Keratinocyte (primary cell): Measurements from ENCODE around the gene UBE2D1. TPM values are rescaled to one million over a fixed set of nuclear protein-coding genes. Genes with fewer than 3 reads are reported as not detected.

Source experiments
- DNase-seq: peaks from one replicate; pipeline ENCODE4 v3.0.0-alpha.2; 2011; ENCODE audit warnings: low read depth, missing footprints, low spot score
- FAIRE-seq: peaks from 2 replicates; lab custom pipeline; 2011; peaks lifted over from hg19 to GRCh38; lab: Jason Lieb, UNC
- H2AFZ ChIP-seq: 2 replicates; pipeline ENCODE4 v1.6.0; 2012; ENCODE audit warnings: low read length, control low read depth, inconsistent platforms; ENCODE audit not compliant: control insufficient read depth
- H3K27ac ChIP-seq: 2 replicates; pipeline ENCODE4 v1.5.1; 2011; ENCODE audit warnings: low read length; ENCODE audit not compliant: control insufficient read depth, insufficient read depth
- H3K27me3 ChIP-seq: 3 replicates; pipeline ENCODE4 v1.6.0; 2011; ENCODE audit warnings: low read length; ENCODE audit not compliant: control insufficient read depth, insufficient read depth; ENCODE audit errors: extremely low read depth
- H3K36me3 ChIP-seq, 2 experiments: 2 replicates in 1 of 2; 3 replicates in 1 of 2; pipeline ENCODE4 v1.5.1; 2011; ENCODE audit warnings: low read length in 2 of 2, mild to moderate bottlenecking in 1 of 2; ENCODE audit not compliant: control insufficient read depth in 2 of 2, insufficient read depth in 2 of 2; ENCODE audit errors: extremely low read depth in 1 of 2
- H3K4me1 ChIP-seq: 3 replicates; pipeline ENCODE4 v1.5.1; 2011; ENCODE audit warnings: low read length; ENCODE audit not compliant: control insufficient read depth, insufficient read depth; ENCODE audit errors: extremely low read depth
- H3K4me2 ChIP-seq: 3 replicates; pipeline ENCODE4 v1.6.0; 2011; ENCODE audit warnings: low read depth, low read length; ENCODE audit not compliant: control insufficient read depth, insufficient read depth; ENCODE audit errors: extremely low read depth
- H3K4me3 ChIP-seq, 3 experiments: fragments of 200-600 bp in 1 of 3; sonication (generic) in 1 of 3; 2 replicates in 2 of 3; 3 replicates in 1 of 3; pipeline ENCODE4 v1.5.1; 2011 to 2016; ENCODE audit warnings: low read length in 3 of 3, mild to moderate bottlenecking in 3 of 3, control low read depth in 2 of 3, inconsistent platforms in 1 of 3, low read depth in 1 of 3, mixed read lengths in 1 of 3, mixed run types in 1 of 3, moderate library complexity in 1 of 3; ENCODE audit not compliant: control insufficient read depth in 2 of 3, insufficient read depth in 2 of 3; ENCODE audit errors: extremely low read depth in 1 of 3
- H3K79me2 ChIP-seq: 2 replicates; pipeline ENCODE4 v1.6.0; 2012; ENCODE audit warnings: low read length; ENCODE audit not compliant: control insufficient read depth, insufficient read depth
- H3K9ac ChIP-seq: 3 replicates; pipeline ENCODE4 v1.6.0; 2011; ENCODE audit warnings: low read length; ENCODE audit not compliant: control insufficient read depth, insufficient read depth; ENCODE audit errors: extremely low read depth
- H3K9me1 ChIP-seq: 3 replicates; pipeline ENCODE4 v1.6.0; 2011; ENCODE audit warnings: low read length; ENCODE audit not compliant: control insufficient read depth, insufficient read depth; ENCODE audit errors: extremely low read depth
- H3K9me3 ChIP-seq: 2 replicates; pipeline ENCODE4 v1.5.1; 2012; ENCODE audit warnings: low read depth, low read length; ENCODE audit not compliant: control insufficient read depth
- H4K20me1 ChIP-seq: 3 replicates; pipeline ENCODE4 v1.6.0; 2011; ENCODE audit warnings: low read length; ENCODE audit not compliant: control insufficient read depth, insufficient read depth; ENCODE audit errors: extremely low read depth
- CTCF ChIP-seq, 3 experiments: IDR thresholded peaks in 1 of 3; conservative IDR thresholded peaks in 1 of 3; optimal IDR thresholded peaks in 1 of 3; 2 replicates in 2 of 3; 3 replicates in 1 of 3; pipeline versions ENCODE3 to v1.5.1; 2011; ENCODE audit warnings: low read length in 3 of 3, mild to moderate bottlenecking in 3 of 3, moderate library complexity in 2 of 3, control low read depth in 1 of 3, inconsistent platforms in 1 of 3; ENCODE audit not compliant: insufficient read depth in 2 of 3; ENCODE audit errors: extremely low read depth in 1 of 3
- EZH2 ChIP-seq: IDR thresholded peaks from one replicate; pipeline ENCODE4 v1.6.1; 2012; ENCODE audit warnings: inconsistent platforms, mild to moderate bottlenecking, low read length, moderate library complexity
- dilution Hi-C: fragments of 300-500 bp; cut with MboI; formaldehyde crosslinking; loops from one replicate; pipeline ENCODE4 v1.7.0; 2020; ENCODE audit warnings: low sequenced_read_pairs; ENCODE audit not compliant: extremely low pct_ligation_motif_present
- polyA minus RNA-seq, 3 experiments: library from RNA; depleted of rRNA, polyadenylated mRNA; stranded (reverse); fragments of >200 nt; gene quantifications; 1 replicate in 1 of 3; 2 replicates in 1 of 3; 3 replicates in 1 of 3; pipeline ENCODE4 v1.2.3, GENCODE V29; 2011
- polyA plus RNA-seq, 5 experiments: library from polyadenylated mRNA; depleted of rRNA in 3 of 5; stranded (reverse) in 3 of 5; stranded (forward) in 1 of 5; unstranded in 1 of 5; fragments of >200 nt; gene quantifications; 1 replicate in 1 of 5; 2 replicates in 3 of 5; 3 replicates in 1 of 5; pipeline versions ENCODE4 v1.2.1 to v1.2.3, GENCODE V29; 2011 to 2012; ENCODE audit warnings: missing spikeins in 2 of 5, low read depth in 1 of 5, low replicate concordance in 1 of 5

UBE2D1 gene
- polyA plus RNA-seq (11.0 to 25.4 TPM (median 15.9 TPM) in 3 replicates), polyA minus RNA-seq (1.2 to 6.3 TPM (median 6.0 TPM) in 3 replicates)
- polyA plus RNA-seq (2011; ENCODE audit: low read depth): 4.2 TPM
- polyA plus RNA-seq (2011; cell fraction: cytosol; rRNA removed): 12.4 and 24.9 TPM in 2 replicates
- polyA plus RNA-seq (2011; cell fraction: nucleus; rRNA removed): 11.6 and 16.8 TPM in 2 replicates
- 10.8 and 13.6 TPM in 2 replicates for polyA plus RNA-seq (2012; ENCODE audit: low replicate concordance)
- 10.4 TPM for polyA minus RNA-seq (2011; cell fraction: cytosol; rRNA and poly(A)+ RNA removed)
- polyA minus RNA-seq (2011; cell fraction: nucleus; rRNA and poly(A)+ RNA removed): 5.4 and 9.2 TPM in 2 replicates

DNA sequence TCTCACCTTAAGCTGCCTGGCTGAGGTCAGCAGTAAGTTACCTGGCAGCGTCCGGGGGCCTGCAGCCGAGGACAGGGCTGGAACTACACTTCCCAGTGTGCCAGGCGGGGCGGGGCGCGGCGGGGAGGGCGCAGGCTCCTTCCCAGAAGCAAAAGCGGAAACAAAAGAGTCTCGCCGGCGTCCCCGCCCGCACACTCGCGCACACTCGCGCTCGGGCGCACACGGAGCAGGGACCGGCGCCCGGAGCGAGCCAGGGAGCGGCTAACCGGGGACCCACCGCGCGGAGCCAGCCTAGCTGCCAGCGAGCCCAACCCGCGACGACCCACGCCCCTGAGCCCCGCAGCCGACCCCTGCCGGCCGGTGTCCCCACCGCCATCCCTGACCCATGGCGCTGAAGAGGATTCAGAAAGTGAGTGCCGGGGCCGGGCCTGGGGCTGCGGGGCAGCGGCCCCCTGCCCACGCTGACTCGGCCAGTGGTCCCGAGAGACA lies at the start of gene UBE2D1:
UBE2D1 (plus strand) TSS at position 190 of the 489 bp plus-strand sequence; CDS start at position 386, 196 bp downstream.
- Histone ChIP-seq H3K79me2 (peaks cover 28% of the 10 kb centered on the region), H3K4me3 (peak within 1 kb of the TSS; percentile 86 to 90 (median 89)), H3K27ac (peak within 1 kb of the TSS; percentile 79), H3K9me3 (no peaks in the 10 kb centered on the region), H3K9ac (peak within 1 kb of the TSS; percentile 87), H3K27me3 (no peaks in the 10 kb centered on the region), H3K4me1 (peaks cover 6% of the 10 kb centered on the region), H3K4me2 (peak within 1 kb of the TSS; percentile 93), H2AFZ (peak within 1 kb of the TSS; percentile 73), H4K20me1 (no peaks in the 10 kb centered on the region), H3K36me3 (no peaks in the 10 kb centered on the region), H3K9me1 (no peaks in the 10 kb centered on the region)
- DNase-seq: no peak
- dilution Hi-C loops: no loop called here
- TF ChIP-seq CTCF (optimal IDR thresholded peaks at IDR 0.05 in 1 of 3, IDR thresholded peaks at IDR 0.05 in 1 of 3, conservative IDR thresholded peaks at IDR 0.05 in 1 of 3; ENCODE audit: extremely low read depth in 1 of 3, insufficient read depth in 2 of 3, low read length in 3 of 3) (peak in 1 of 3 experiments; percentile 1), EZH2 (no peak)
- no peak for FAIRE-seq

DNA sequence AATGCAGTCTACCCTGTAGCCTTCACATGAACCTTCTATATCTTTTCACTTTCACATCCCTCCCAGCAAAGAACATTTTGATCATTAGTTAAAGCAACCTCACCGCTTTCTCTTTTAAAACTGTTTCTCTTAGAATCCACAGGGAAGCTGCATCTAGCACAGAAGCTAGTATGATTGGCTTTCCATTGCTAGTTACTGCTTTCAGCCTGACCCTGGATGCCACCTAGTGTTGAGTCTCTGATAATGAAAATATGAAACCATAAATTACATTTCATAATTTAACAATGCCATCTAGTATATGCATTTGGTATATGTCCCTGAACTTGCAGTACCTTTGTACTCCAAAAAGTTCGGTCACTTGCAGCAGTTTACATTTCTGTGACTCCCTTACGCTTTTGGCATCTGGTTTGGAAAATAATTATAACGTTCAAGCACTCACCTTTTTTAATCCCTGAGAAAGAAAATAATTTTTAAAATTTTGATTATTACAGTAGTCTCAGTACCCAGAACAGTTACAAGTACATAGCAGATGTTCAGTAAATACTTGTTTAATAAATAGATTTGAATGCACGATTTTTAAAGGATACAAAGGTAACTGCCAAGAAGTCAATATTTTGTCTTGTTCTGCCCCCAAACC lies 43.1 kb upstream of the UBE2D1 start:
- no peaks in the 10 kb centered on the region for H3K4me1 ChIP-seq
- no peak overlapping the region for H3K4me2 ChIP-seq
- no peak for TF ChIP-seq EZH2
- peak; percentile 49 to 73 (median 65) for TF ChIP-seq CTCF (optimal IDR thresholded peaks at IDR 0.05 in 1 of 3, IDR thresholded peaks at IDR 0.05 in 1 of 3, conservative IDR thresholded peaks at IDR 0.05 in 1 of 3; ENCODE audit: extremely low read depth in 1 of 3, insufficient read depth in 2 of 3, low read length in 3 of 3)
- H3K9me3 ChIP-seq: no peaks in the 10 kb centered on the region
- DNase-seq: no peak
- H3K27me3 ChIP-seq: no peaks in the 10 kb centered on the region
- H3K4me3 ChIP-seq: no peak overlapping the region
- no peaks in the 10 kb centered on the region for H3K79me2 ChIP-seq
- no peaks in the 10 kb centered on the region for H3K9me1 ChIP-seq
- no peaks in the 10 kb centered on the region for H4K20me1 ChIP-seq
- dilution Hi-C loops: no loop called here
- FAIRE-seq: peak; percentile 71
- H3K27ac ChIP-seq: no peak overlapping the region
- no peak overlapping the region for H3K9ac ChIP-seq
- H3K36me3 ChIP-seq: no peaks in the 10 kb centered on the region
- H2AFZ ChIP-seq: no peak overlapping the region
